Stimulated activated CD4-positive, alpha-beta T cell treated with anti-CD3 and anti-CD28 coated beads, TNF-alpha, amount 100 ng/mL, for 1 hour (primary cell): ENCODE data around the gene NECAB2.

Source experiments
- DNase-seq, 3 donors: peaks; one replicate each; pipeline ENCODE4 v3.0.0-alpha.2; 2020; ENCODE audit warnings: low read depth in 3 of 3, low spot score in 1 of 3

NECAB2 gene

DNA sequence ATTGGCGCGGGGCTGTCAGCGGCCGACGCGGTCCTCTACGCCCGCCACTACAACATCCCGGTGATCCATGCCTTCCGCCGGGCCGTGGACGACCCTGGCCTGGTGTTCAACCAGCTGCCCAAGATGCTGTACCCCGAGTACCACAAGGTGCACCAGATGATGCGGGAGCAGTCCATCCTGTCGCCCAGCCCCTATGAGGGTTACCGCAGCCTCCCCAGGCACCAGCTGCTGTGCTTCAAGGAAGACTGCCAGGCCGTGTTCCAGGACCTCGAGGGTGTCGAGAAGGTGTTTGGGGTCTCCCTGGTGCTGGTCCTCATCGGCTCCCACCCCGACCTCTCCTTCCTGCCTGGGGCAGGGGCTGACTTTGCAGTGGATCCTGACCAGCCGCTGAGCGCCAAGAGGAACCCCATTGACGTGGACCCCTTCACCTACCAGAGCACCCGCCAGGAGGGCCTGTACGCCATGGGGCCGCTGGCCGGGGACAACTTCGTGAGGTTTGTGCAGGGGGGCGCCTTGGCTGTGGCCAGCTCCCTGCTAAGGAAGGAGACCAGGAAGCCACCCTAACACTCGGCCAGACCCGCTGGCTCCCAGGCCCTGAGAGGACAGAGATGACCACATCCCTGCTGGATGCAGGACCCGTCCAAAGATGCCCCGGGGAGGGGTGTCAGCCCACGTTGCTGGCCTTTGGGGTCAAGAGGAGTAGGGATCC lies 2.4 kb upstream of the NECAB2 start:
- no peak for DNase-seq

DNA sequence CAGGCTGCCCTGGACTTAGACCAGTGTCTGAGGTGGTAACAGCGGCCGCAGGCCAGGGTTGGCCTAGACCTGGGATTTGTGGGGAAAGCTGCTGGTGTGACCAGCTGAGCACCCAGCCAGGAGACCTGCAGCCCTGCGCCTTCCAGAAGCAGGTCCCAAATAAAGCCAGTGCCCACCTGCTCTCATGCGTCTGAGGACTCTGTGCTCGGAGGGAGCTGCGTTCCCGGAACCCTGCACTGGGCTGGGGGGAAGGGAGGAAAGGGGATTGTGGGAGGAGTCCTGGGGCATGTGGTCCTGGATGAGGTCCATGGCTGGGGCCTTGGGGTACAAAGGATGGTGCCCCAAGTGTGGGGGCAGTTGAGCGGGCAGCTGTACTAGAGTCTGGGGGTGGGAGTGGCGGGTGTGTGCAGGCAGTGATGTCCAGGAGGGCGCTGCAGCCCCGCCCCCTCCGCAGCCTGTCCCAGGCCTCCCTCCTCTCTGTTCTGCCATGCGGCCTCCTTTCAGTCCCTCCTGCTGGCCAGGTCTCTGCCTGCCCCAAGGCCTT lies 1.8 kb upstream of the NECAB2 start:
- DNase-seq: no peak

DNA sequence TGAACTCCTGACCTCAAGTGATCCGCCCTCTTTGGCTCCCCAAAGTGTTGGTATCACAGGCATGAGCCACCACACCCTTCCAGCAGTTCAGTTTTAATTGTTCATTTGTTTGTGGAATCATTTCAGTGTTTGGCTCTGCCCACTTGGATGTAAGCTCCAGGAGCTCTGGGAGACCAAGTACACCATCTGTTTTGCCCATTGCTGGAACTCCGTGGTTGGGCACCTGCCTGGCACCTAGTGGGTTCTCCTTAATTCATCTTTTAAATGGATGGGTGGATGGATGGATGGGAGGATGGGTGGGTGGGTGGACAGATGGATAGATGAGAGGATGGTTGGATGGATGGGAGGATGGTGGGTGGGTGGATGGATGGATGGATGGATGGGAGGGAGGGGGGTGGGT lies 953 bp upstream of the NECAB2 start:
- DNase-seq: no peak

DNA sequence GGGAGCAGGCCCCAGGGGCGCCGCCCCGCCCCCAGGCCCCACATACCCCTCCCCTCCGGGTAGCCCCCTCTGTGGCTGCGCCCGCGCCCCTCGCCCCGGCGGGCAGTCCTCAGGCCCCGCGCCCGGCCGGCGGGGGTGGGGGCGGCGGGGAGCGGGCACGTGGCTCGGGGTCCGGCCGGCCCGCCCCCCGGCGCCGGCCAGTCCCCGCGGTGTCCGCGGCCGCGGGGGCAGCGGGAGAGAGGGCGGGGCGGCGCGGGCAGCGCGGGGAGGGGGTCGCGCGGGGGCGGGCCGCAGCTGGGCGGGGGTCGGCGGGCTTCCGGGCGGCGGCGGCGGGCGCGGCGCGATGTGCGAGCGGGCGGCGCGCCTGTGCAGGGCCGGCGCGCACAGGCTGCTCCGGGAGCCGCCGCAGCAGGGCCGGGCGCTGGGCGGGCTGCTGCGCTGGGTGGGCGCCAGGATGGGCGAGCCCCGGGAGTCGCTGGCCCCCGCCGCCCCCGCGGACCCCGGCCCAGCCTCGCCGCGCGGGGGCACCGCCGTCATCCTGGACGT lies 335 bp downstream of the NECAB2 start:
- no peak for DNase-seq

- DNase-seq: no peak
Measured at GRCh38 chr16:83968891-83969649, 1.0 kb downstream of the NECAB2 start.

DNA sequence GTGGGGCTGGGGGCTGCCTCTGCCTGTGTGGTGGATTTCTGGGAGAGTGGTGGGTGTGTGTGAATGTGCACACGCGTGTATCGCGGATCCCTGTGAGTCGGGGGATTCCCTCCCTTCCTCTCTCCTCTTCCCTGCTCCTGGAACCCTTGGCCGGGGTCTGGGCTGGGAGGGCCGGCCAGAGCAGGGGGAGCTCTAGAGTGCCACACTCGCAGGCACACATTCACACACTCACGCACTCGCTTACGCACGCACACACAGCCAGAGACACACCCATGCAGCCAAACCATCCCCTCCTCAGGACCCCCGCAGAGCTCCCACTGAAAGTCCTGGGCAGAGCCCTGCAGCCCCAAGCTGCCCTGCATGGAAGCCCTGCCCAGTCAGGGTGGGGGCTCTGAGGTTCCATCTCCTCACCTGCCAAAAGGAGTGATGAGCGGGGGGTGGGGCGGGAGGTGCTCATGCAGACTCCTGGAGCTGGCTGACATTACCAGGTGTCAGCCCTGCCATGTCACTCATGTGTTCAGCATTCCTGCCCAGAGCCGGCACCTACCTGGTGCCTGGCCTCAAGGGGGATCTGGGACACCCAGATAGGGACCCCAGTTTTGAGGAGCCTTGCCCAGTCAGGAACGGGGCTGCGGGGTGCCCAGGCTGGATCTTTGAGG lies 1.9 kb downstream of the NECAB2 start:
- DNase-seq: no peak

GRCh38 chr16:83970430-83970815 lies 2.4 kb downstream of the NECAB2 start:
- no peak for DNase-seq

DNA sequence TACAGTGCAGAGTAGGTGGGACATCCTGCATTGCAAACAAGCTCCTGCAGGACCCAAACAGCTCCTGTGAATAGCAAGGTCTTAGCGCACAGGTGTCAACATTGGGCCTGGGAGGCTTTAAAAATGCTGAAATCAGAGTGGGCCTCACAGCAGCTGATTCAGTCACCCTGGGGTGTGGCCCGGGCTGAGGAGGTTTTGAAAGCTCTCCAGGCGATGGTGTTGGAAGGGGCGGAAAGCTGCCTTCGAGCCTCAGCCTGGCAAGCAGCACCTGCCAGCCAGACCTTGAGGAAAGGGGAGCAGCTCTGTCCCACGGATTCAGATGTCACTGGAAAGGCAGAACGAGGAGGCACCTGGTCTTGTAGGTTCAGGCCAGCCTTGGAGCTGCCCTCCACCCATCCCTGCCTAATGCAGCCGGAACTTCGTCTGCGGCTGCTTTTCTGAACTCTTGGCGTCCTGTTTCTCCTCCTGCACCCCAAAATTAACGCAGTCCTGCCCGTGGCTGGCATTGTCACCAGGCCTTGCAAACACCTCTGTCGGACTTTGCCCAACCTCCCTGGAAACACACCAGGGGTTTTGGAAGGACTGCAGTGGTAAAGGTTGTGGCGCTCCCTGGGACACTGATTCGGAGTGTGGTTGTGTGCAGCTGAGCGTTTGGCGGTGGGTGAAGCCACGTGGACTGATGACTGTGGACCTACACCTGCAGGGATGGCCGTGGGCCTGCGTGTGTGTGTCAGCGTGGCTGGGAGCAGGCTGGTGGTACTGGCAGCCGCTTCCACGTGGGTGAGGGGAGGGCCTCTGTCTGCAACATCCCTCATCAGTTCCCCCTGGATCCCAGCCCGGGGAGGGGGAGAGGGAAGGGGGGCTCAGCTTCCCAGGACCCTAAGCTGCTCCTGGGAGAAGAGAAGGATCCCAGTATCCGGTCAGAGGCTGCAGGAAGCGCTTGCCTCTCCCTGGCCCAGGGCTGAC lies 3.4 kb downstream of the NECAB2 start:
- DNase-seq: no peak

- no peak for DNase-seq
Measured at GRCh38 chr16:83972256-83973008, 4.4 kb downstream of the NECAB2 start.

DNA sequence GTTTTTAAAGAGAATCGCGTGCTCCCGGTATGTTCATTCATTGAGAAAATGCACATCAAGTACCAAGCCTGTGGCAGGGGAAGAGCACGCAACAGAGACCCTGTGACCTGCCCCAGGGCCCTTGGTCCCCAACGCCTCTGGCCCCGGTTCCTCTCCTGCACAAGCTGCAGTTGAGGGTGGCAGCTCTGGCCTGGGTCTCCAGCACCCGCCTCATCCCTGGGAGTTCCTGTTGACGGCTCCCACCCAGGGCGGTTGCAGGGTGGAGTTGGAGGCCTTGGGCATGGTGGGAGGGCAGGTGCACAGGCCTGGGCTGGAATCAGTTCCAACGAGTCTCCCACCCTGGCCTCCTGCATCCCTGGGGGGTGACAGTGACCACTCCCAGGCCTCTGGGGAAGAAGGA lies 5.0 kb downstream of the NECAB2 start:
- no peak for DNase-seq

- no peak for DNase-seq
Measured at GRCh38 chr16:83973581-83974385, 5.7 kb downstream of the NECAB2 start.

DNA sequence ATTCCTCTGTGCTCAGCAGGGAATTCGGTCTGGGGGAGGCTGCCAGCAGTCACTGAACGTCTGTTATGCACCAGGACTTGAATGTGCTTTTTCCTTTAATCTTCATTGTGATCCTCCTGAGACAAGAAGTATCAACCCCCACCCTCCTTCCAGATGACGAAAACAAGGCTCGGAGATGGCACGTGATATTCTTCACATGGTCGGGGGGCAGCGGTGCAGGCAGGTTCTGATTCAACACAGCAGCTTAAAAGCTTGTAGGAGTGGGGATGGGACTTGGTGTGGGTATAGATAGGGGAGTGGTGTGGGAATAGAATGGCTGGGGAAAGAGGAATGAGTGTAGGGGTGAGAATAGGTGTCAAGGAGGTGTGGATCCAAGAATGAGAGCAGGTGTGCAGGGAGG lies 6.4 kb downstream of the NECAB2 start:
- DNase-seq: no peak

DNA sequence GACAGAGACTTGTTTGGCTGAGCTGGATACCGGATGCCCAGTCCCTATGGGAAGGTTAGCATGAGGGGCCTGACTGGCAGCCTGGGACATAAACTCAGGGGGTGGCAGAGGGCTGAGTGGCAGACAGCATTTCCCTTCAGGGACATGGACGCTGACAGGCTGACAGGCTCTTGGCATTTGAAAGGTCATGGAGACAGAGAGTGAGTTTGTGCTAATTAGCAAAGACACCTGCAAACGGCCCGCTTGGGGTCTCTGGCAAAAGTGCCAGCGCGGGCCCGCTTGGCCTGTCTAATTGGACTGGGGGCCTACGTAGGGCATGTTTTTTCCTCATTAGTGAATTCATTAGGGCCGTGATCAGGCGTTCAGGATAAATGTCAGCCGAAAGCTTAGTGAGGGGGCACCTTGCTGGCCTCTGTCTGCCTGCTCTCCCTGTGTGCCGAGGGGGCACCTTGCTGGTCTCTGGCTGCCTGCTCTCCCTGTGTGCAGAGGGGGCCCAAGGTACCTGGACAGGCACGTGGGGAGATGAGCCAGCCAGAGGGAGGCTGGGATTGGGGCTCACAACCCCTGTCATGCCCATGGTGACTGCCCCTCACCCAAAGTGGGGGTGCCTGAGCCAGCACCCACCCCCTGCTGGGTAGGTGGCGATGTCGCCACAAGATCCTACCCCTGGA lies 7.7 kb downstream of the NECAB2 start:
- DNase-seq: no peak

DNA sequence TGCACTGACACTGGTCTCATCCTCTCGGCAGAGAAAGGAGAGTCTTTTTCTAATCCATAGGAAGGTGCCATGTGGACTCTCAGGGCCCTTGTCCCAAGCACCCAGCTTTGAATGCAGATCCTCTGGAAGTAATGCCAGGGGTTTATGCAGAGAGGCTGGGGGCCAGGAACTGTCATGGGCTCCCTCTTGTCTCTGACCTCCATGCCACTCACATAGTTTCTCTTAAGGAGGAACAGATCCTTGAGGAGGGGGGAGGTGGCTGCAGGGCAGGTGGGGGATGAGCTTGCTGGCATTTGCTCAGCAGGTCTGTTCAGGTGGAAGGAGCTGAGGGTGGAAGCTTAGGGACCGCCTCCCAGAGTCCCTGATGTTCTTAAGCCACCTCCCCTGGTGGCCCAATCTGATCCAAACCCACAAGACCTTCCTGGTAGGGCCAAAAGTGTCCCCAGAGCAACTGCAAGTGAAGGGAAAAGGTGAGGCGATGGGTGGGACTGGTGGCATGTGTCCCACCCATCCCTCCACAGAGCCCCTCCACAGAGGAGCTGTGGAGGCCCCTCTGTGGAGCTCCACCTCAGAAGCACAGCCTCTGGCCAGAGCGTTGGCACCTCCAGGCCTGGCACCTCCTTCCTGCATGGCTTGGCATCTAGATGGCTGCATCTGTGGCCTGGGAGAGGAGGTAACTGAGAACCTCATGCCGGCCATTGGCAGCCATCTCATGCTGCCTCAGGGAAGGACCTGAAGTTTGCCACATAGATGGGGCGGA lies 9.2 kb downstream of the NECAB2 start:
- no peak for DNase-seq

DNA sequence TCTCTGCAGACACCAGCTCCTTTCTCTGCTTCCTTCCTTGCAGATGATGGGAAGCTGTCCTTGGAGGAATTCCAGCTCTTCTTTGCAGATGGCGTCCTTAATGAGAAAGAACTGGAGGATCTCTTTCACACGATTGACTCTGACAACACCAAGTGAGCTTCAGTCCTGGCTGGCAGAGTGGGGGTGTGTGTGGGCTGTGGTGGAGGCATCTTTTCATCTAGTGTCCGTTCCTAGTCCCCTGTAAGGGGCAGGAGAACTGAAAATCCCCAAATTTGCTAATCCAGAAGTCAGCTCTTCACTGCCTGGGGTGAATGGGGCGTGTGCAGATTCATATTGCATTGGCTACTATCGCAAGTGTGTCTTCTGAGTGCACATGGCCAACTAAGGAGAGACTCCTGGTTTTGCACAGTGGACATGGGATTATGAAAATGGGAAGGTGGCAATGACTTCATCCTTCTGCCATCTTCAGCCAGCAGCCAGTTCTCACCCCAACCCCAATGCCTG lies 10.4 kb downstream of the NECAB2 start:
- DNase-seq: no peak

DNA sequence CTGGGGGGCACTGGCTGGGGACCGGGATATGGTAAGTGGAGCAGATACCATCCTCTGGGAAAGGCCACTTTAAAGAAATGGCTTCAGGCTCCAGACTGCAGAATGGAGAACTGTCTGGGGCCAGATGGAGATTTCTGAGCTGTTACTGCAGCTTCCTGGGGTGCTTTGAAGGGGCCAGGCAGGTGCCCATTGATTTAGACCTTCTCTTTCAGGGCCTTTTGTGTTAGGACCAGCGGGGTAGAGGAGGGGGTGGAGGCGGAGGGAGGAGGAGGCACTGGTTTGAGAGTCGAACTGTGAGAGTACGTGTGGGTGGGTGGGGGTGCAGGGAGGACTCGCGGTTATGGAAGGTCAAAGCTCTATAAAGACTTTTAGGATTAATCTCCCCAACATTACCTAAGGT lies 11.4 kb downstream of the NECAB2 start:
- DNase-seq: no peak

DNA sequence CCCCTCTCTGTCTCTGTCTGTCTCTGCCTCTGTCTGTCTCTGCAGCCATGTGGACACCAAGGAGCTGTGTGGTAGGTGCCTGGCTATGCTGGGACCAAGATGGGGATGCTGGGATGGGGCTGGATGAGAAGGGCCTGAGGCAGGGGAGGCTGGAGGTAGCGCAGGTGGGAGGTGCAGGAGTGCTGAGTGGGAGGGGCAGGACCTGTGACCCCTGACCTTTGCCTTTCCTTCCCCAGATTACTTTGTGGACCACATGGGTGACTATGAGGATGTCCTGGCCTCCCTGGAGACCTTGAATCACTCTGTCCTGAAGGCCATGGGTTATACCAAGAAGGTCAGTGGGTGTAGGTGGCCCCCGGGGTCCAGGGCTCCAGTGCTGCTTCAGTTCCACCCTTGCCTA lies 12.8 kb downstream of the NECAB2 start:
- DNase-seq: no peak

GRCh38 chr16:83981799-83982198 lies 13.8 kb downstream of the NECAB2 start:
- DNase-seq: no peak
